DOHH2 (cell line): ENCODE data around the gene DOK3.

Experiments
- CTCF ChIP-seq: fragments of 200-600 bp; sonication (generic); IDR thresholded peaks from one replicate; pipeline ENCODE4 v1.5.1; 2014; ENCODE audit warnings: antibody characterized with exemption, mild to moderate bottlenecking, low read depth, low read length; ENCODE audit not compliant: poor library complexity, severe bottlenecking
- EZH2phosphoT487 ChIP-seq: fragments of 200-600 bp; sonication (generic); IDR thresholded peaks from 2 replicates; pipeline ENCODE4 v1.6.1; 2017; ENCODE audit warnings: borderline replicate concordance, mild to moderate bottlenecking, antibody characterized with exemption, low read length, moderate library complexity, mixed read lengths

DNA sequence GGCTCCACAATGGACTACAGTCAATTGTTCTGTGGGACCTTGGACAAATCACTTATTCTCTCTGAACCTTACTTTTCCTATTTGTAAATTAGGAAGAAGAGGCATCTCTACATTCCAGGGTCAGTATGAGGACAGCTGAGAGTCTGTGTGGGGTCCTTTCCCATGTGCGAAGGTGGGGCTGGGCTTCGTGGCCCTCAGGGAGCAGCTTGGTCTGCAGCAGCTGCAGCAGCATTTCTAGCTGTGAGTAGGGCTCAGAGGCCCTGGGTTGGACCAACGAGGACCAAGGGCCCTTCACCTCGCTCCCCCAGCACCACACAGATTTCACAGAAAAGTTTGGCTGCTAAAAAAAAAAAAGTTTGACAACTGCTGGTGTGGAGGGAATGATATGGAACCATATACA, 16.6 kb upstream of the DOK3 start:
- TF ChIP-seq CTCF: no peak
- TF ChIP-seq EZH2phosphoT487: no peak
